NCI-H774 (cell line): Measurements from ENCODE around the gene KIAA1755.
"Not testable (repeated sequence)": the region's sequence is repeated elsewhere in the genome, so short reads cannot be mapped to it uniquely, and the experiment has no call there.

Experiments used
- DNase-seq: peaks from one replicate; lab custom pipeline; 2025; lab: John Stamatoyannopoulos, UW

KIAA1755 gene

GRCh38 chr20:38286586-38287531 is 26.3 kb upstream of the KIAA1755 start:
- DNase-seq = no peak

GRCh38 chr20:38284893-38285444 is 24.4 kb upstream of the KIAA1755 start:
- DNase-seq = no peak

GRCh38 chr20:38284066-38284650 is 23.6 kb upstream of the KIAA1755 start:
- DNase-seq = not testable (repeated sequence)

GRCh38 chr20:38283236-38283635 is 22.7 kb upstream of the KIAA1755 start:
- no peak for DNase-seq

GRCh38 chr20:38281176-38281915 is 20.8 kb upstream of the KIAA1755 start:
- not testable (repeated sequence) for DNase-seq

GRCh38 chr20:38278763-38279162 is 18.2 kb upstream of the KIAA1755 start:
- DNase-seq = no peak

GRCh38 chr20:38278131-38278530 is 17.6 kb upstream of the KIAA1755 start:
- no peak for DNase-seq

GRCh38 chr20:38277691-38278090 is 17.2 kb upstream of the KIAA1755 start:
- no peak for DNase-seq

- no peak for DNase-seq
Measured at GRCh38 chr20:38277285-38277684, 16.8 kb upstream of the KIAA1755 start.

GRCh38 chr20:38275815-38276550 is 15.4 kb upstream of the KIAA1755 start:
- DNase-seq = no peak

GRCh38 chr20:38272961-38273360 is 12.4 kb upstream of the KIAA1755 start:
- no peak for DNase-seq

GRCh38 chr20:38272398-38272797 is 11.9 kb upstream of the KIAA1755 start:
- no peak for DNase-seq

- no peak for DNase-seq
Measured at GRCh38 chr20:38271608-38272120, 11.1 kb upstream of the KIAA1755 start.

GRCh38 chr20:38270869-38271605 is 10.5 kb upstream of the KIAA1755 start:
- no peak for DNase-seq

- no peak for DNase-seq
Measured at GRCh38 chr20:38269715-38270114, 9.2 kb upstream of the KIAA1755 start.

GRCh38 chr20:38269040-38269439 is 8.5 kb upstream of the KIAA1755 start:
- DNase-seq = no peak

GRCh38 chr20:38267901-38268514 is 7.5 kb upstream of the KIAA1755 start:
- no peak for DNase-seq

- no peak for DNase-seq
Measured at GRCh38 chr20:38267296-38267695, 6.8 kb upstream of the KIAA1755 start.

GRCh38 chr20:38266426-38266825 is 5.9 kb upstream of the KIAA1755 start:
- no peak for DNase-seq

GRCh38 chr20:38262931-38263330 is 2.4 kb upstream of the KIAA1755 start:
- no peak for DNase-seq
